Fibroblast of lung (primary cell): Measurements from ENCODE around the gene CLMN.

ENCODE experiments used
- CTCF ChIP-seq, 2 donors: IDR thresholded peaks in 1 of 2; conservative IDR thresholded peaks in 1 of 2; 1 replicate in 1 of 2; 2 replicates in 1 of 2; pipeline ENCODE4 v1.5.1; 2011 to 2012; ENCODE audit warnings: low read length in 2 of 2, control low read depth in 1 of 2, inconsistent platforms in 1 of 2, low read depth in 1 of 2, mild to moderate bottlenecking in 1 of 2
- EZH2 ChIP-seq: IDR thresholded peaks from 2 replicates; pipeline ENCODE4 v1.5.1; 2012; ENCODE audit warnings: low read length, control low read depth, mild to moderate bottlenecking; ENCODE audit errors: missing control alignments

GRCh38 chr14:95157048-95157326 is 162.7 kb downstream of the CLMN start:
- no peak for TF ChIP-seq EZH2
- TF ChIP-seq CTCF (conservative IDR thresholded peaks at IDR 0.05 in 1 of 2, IDR thresholded peaks at IDR 0.05 in 1 of 2; ENCODE audit: low read depth in 1 of 2, low read length in 2 of 2): no peak
